Activated CD4-positive, alpha-beta T cell treated with anti-CD3 and anti-CD28 coated beads for 1 hour (primary cell): ENCODE measurements around the gene KANK4.

Experiments
- DNase-seq: peaks from one replicate; pipeline ENCODE4 v3.0.0-alpha.2; 2020

KANK4 gene

DNA sequence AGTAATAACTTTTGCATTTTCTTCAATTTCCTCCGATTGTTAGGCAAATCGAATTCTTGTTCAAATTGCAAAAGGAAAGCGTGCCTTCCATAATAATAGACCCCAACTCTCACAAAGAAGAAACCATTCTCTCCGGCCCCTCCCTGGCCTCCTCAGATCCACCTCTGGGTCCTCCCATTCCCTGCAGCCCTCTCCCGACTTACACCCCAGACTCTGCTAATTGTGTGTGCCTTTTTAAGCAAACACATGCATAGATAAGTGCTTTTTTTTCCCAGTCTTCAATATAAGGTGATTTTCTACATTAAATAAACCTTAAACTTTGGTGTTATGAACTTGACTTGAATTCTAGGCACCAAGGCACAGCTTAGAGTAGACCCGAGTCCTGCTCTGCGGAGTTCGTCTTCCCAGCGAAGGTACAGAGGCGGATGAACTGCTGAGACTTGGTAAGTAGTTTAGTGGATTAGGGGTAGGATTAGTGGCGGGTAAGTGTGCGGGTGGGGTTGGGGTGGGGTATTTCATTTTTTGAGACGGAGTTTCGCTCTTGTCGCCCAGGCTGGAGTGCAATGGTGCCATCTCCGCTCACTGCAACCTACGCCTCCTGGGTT, 123.0 kb downstream of the KANK4 start:
- DNase-seq: no peak

DNA sequence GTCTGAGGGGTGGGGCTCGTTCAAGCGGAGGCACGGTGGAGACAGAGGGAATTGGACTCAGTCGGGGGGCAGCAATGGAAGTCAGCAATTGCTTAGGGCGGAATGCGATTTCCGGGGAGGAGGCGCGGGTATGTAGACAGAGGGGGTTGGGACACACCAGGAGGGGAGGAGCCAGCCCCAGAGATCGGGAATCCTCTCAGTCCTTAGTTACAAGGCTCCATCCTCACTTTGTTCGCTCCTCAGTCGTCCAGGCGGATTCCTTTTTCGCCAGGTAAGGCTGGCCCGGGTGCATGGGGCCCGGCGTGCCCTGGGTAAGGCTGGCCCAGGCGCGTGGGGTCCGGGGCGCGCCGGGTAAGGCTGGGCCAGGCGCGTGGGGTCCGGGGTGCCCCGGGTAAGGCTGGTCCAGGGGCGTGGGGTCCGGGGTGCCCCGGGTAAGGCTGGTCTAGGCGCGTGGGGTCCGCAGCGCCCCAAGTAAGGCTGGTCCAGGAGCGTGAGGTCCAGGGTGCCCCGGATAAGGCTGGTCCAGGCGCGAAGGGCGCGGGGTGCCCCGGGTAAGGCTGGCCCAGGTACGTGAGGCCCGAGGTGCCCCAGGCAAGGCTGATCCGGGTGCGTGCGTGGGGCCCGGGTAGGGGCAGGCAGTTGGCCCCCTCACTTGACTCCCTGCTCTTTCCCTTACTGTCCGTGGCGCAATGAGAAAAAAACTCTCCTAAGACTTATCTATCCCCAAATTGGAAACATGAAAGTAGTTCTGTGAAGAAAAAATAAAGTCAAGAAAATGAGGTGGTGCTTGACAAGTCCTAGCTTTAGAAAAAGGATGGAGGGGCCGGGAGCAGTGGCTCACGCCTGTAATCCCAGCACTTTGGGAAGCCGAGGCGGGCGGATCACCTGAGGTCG, 124.3 kb downstream of the KANK4 start, which contains the start of gene L1TD1:
L1TD1 (plus strand) TSS at position 199 of the 894 bp plus-strand sequence. CDS start 11,780 bp downstream, outside the sequence.
- no peak for DNase-seq

DNA sequence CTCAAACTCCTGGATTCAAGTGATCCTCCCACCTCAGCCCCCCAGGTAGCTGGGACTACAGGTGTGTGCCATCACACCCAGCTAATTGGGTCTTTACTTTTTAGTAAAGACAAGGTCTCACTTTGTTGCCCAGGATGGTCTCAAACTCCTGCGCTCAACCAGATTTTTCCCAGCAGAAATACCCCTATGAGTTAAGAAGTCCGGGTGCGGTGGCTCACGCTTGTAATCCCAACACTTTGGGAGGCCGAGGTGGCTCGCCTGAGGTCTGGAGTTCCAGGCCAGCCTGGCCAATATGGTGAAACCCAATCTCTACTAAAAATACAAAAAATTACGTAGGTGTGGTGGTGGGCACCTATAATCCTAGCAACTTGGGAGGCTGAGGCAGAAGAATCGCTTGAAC, 131.1 kb downstream of the KANK4 start:
- no peak for DNase-seq

DNA sequence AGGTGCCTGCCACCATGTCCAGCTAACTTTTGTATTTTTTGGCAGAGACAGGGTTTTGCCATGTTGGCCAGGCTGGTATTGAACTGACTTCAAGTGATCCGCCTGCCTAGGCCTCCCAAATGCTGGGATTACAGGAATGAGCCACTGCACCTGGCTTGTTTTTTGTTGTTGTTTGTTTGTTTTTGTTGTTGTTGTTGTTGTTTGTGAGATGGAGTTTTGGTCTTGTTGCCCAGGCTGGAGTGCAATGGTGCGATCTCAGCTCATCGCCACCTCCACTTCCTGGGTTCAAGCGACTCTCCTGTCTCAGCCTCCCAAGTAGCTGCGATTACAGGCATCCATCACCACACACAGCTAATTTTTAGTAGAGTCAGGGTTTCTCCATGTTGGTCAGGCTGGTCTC, 131.7 kb downstream of the KANK4 start:
- DNase-seq: no peak
